Measurements from ENCODE around the gene SPG11.

- no peak for TF ChIP-seq CTCF (IDR thresholded peaks at IDR 0.05)
- no peak for TF ChIP-seq POLR2AphosphoS5 (IDR thresholded peaks at IDR 0.05; ENCODE audit: low read depth, low read length)
- no peak for TF ChIP-seq SIN3A (IDR thresholded peaks at IDR 0.05; ENCODE audit: borderline replicate concordance, insufficient read depth, low read depth, low read length)
- TF ChIP-seq, protein P1, sequence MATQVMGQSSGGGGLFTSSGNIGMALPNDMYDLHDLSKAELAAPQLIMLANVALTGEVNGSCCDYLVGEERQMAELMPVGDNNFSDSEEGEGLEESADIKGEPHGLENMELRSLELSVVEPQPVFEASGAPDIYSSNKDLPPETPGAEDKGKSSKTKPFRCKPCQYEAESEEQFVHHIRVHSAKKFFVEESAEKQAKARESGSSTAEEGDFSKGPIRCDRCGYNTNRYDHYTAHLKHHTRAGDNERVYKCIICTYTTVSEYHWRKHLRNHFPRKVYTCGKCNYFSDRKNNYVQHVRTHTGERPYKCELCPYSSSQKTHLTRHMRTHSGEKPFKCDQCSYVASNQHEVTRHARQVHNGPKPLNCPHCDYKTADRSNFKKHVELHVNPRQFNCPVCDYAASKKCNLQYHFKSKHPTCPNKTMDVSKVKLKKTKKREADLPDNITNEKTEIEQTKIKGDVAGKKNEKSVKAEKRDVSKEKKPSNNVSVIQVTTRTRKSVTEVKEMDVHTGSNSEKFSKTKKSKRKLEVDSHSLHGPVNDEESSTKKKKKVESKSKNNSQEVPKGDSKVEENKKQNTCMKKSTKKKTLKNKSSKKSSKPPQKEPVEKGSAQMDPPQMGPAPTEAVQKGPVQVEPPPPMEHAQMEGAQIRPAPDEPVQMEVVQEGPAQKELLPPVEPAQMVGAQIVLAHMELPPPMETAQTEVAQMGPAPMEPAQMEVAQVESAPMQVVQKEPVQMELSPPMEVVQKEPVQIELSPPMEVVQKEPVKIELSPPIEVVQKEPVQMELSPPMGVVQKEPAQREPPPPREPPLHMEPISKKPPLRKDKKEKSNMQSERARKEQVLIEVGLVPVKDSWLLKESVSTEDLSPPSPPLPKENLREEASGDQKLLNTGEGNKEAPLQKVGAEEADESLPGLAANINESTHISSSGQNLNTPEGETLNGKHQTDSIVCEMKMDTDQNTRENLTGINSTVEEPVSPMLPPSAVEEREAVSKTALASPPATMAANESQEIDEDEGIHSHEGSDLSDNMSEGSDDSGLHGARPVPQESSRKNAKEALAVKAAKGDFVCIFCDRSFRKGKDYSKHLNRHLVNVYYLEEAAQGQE (IDR thresholded peaks at IDR 0.05; ENCODE audit: insufficient read depth in 1 of 2, low read depth in 2 of 2, low read length in 1 of 2), result no peak
Measured at GRCh38 chr15:44682211-44682610, 18.7 kb upstream of the SPG11 start.

Measured in Panc1 (cell line).